ENCODE data around the gene CRAT.

Gene CRAT

DNA sequence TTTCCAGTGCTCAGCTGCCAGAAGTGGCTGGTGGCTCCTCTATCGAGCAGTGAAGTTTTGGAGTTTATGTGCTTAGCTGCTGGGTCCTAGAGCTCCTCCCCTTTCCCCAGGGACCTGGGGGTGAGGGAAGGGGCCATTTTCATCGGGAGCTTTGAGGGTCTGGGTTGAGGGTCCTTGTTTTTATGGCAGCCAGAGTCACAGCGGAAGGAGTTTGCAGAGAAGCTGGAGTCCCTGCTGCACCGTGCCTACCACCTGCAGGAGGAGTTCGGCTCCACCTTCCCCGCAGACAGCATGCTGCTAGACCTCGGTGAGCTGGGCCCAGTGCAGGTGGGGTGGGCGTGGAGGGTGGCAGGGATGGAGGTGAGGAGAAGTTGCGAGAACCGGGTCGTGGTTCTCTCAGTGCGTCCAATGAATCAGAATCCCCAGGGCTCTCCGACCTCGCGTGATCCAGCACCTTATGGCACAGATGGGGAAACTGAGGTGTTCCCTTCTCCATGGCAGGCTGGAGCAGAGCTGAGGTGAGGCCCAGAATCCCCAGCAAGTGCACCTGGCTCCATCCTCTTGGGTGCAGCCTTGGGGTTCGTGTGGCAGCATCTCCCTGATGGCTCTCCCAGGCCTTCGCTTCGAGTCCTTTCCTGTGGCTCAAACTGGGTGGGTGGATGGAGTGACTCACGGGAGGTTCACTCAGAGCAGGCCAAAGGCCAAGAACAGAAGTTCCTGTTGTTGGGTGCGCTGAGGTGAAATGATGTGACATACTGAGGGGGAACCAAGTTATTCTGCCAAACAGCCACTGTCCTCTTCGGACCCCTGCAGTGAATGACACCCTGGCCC lies 51.4 kb downstream of the CRAT start:
- no peak for DNase-seq

- DNase-seq = no peak
Observed at GRCh38 chr9:129054163-129054851, 56.3 kb downstream of the CRAT start.

- DNase-seq = no peak
Observed at GRCh38 chr9:129053020-129053419, 57.6 kb downstream of the CRAT start.

DNA sequence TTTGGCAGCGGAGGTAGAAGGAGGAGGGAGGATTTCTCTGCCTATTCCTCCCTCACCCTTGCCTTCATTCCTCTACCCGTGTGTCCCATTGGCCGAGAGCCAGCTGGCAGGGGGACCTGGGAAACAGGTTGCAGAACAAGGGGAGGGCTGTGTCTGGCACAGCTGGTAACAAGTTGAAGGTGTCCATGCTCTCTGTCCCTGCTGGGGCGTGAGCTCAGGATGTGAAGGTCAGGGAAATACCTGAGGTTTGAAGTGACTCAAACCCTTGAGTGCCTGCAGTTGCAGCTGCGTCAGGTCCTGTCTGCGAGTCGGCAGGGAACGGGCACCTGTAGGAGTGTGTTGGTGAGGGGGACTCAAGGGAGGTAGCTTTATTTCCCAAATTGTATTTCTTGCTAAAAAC lies 58.0 kb downstream of the CRAT start:
- no peak for DNase-seq

Data from activated CD4-positive, alpha-beta T cell treated with anti-CD3 and anti-CD28 coated beads, Interleukin-2, amount 50 U/mL, for 1 hour (primary cell).